B cell (primary cell): Measurements from ENCODE around the gene MRPL14. TPM values are rescaled to one million over a fixed set of nuclear protein-coding genes. Genes with fewer than 3 reads are reported as not detected.

Experiments used
- ATAC-seq: fragments of 200-7000 bp; cut with Tn5 transposase; one replicate; pipeline ENCODE4 v1.10.0; 2021; ENCODE audit warnings: low read depth, mild to moderate bottlenecking, moderate number of reproducible peaks, moderate library complexity
- CTCF ChIA-PET: fragments of 350-600 bp; sonication (Branson Sonifier 250); formaldehyde crosslinking; loops from one replicate; lab custom pipeline; 2021; ENCODE audit warnings: antibody characterized with exemption, inconsistent platforms; lab: Charles Lee
- POLR2A ChIA-PET: fragments of 350-600 bp; sonication (Branson Sonifier 250); formaldehyde crosslinking; loops from one replicate; lab custom pipeline; 2021; ENCODE audit warnings: antibody characterized with exemption; lab: Charles Lee
- DNase-seq: peaks from one replicate; pipeline ENCODE4 v3.0.0; 2013
- H2AFZ ChIP-seq: 2 replicates; pipeline ENCODE4 v1.6.1; 2012; ENCODE audit warnings: mild to moderate bottlenecking, low read depth, low read length; ENCODE audit not compliant: insufficient read depth, poor library complexity, severe bottlenecking
- H3K27ac ChIP-seq, 2 donors: 1 replicate in 1 of 2; 2 replicates in 1 of 2; pipeline ENCODE4 v1.5.1; 2012 to 2013; ENCODE audit warnings: low read length in 2 of 2, mild to moderate bottlenecking in 2 of 2, moderate library complexity in 1 of 2
- H3K27me3 ChIP-seq, 4 experiments: fragments of 200-600 bp in 1 of 4; sonication (generic) in 1 of 4; replicated peaks in 1 of 4; 1 replicate in 2 of 4; 2 replicates in 2 of 4; pipeline versions ENCODE4 v1.6.1 to v1.7.0; 2013 to 2016; ENCODE audit warnings: low read length in 3 of 4, mild to moderate bottlenecking in 2 of 4, mixed read lengths in 1 of 4, moderate library complexity in 1 of 4; ENCODE audit not compliant: insufficient read depth in 4 of 4, control insufficient read depth in 3 of 4; ENCODE audit errors: control extremely low read depth in 1 of 4
- H3K36me3 ChIP-seq, 2 experiments: replicated peaks in 1 of 2; 1 replicate in 1 of 2; 2 replicates in 1 of 2; pipeline versions ENCODE4 v1.6.1 to v1.7.1; 2013; ENCODE audit warnings: low read length in 1 of 2; ENCODE audit not compliant: insufficient read depth in 2 of 2, control insufficient read depth in 1 of 2; ENCODE audit errors: control extremely low read depth in 1 of 2, extremely low read depth in 1 of 2
- H3K4me1 ChIP-seq, 2 donors: fragments of 200-600 bp in 1 of 2; sonication (generic) in 1 of 2; 1 replicate in 1 of 2; 2 replicates in 1 of 2; pipeline versions ENCODE4 v1.5.1 to v1.6.1; 2013 to 2017; ENCODE audit warnings: low read length in 2 of 2; ENCODE audit not compliant: control insufficient read depth in 2 of 2, insufficient read depth in 2 of 2
- H3K4me2 ChIP-seq: replicated peaks from 2 replicates; pipeline ENCODE3; 2012; ENCODE audit warnings: mild to moderate bottlenecking, low read depth, low read length; ENCODE audit not compliant: poor library complexity, severe bottlenecking
- H3K4me3 ChIP-seq, 5 experiments: fragments of 200-600 bp in 1 of 5; sonication (generic) in 1 of 5; 1 replicate in 3 of 5; 2 replicates in 2 of 5; pipeline versions ENCODE4 v1.5.1 to v1.7.0; 2011 to 2016; ENCODE audit warnings: low read length in 4 of 5, mild to moderate bottlenecking in 4 of 5, low read depth in 2 of 5, control low read depth in 1 of 5, moderate library complexity in 1 of 5; ENCODE audit not compliant: insufficient read depth in 1 of 5; ENCODE audit errors: control extremely low read depth in 1 of 5, extremely low read depth in 1 of 5
- H3K79me2 ChIP-seq: fragments of 200-600 bp; sonication (generic); one replicate; pipeline ENCODE4 v1.6.0; 2016; ENCODE audit warnings: low read length; ENCODE audit not compliant: control insufficient read depth, insufficient read depth
- H3K9ac ChIP-seq: fragments of 200-600 bp; sonication (generic); 2 replicates; pipeline ENCODE4 v1.6.1; 2017; ENCODE audit warnings: mild to moderate bottlenecking, low read length, moderate library complexity
- H3K9me3 ChIP-seq, 3 donors: one replicate each; pipeline versions ENCODE4 v1.6.1 to v1.7.1; 2013; ENCODE audit warnings: low read length in 2 of 3; ENCODE audit not compliant: control insufficient read depth in 2 of 3, insufficient read depth in 1 of 3; ENCODE audit errors: control extremely low read depth in 1 of 3
- H4K20me1 ChIP-seq: 2 replicates; pipeline ENCODE4 v1.6.0; 2012; ENCODE audit warnings: mild to moderate bottlenecking, low read length; ENCODE audit not compliant: insufficient read depth, control insufficient read depth, poor library complexity, severe bottlenecking
- H3K27ac Mint-ChIP-seq: one replicate; pipeline ENCODE4 v1.8.0; 2021; ENCODE audit warnings: mixed read lengths
- H3K27me3 Mint-ChIP-seq: one replicate; pipeline ENCODE4 v1.8.0; 2021; ENCODE audit warnings: mixed read lengths
- H3K4me1 Mint-ChIP-seq: one replicate; pipeline ENCODE4 v1.8.0; 2021; ENCODE audit warnings: mixed read lengths
- H3K4me3 Mint-ChIP-seq: one replicate; pipeline ENCODE4 v1.8.0; 2021; ENCODE audit warnings: mixed read lengths
- H3K9me3 Mint-ChIP-seq: one replicate; pipeline ENCODE4 v1.8.0; 2022; ENCODE audit warnings: mixed read lengths; ENCODE audit not compliant: insufficient read depth
- EZH2 ChIP-seq: IDR thresholded peaks from 2 replicates; pipeline ENCODE4 v1.6.1; 2012; ENCODE audit warnings: borderline replicate concordance, low read depth, mild to moderate bottlenecking, moderate library complexity, low read length; ENCODE audit not compliant: insufficient read depth, poor library complexity, severe bottlenecking
- WGBS: methylation state at CpG from one replicate; pipeline ENCODE4 v1.1.5; 2013; ENCODE audit warnings: missing lambda C conversion rate; ENCODE audit not compliant: insufficient coverage; 5-methylcytosine and 5-hydroxymethylcytosine counted together
- intact Hi-C: fragments of 100-400 bp; cut with micrococcal nuclease; formaldehyde crosslinking; loops from one replicate; pipeline ENCODE4 v1.10.0; 2022
- polyA plus RNA-seq: library from polyadenylated mRNA; depleted of rRNA; stranded (reverse); fragments of >200 nt; gene quantifications from 2 replicates; pipeline ENCODE4 v1.2.3, GENCODE V29; 2012
- total RNA-seq, 2 donors: library from RNA; stranded (reverse); fragments of 120-200 nt in 1 of 2; gene quantifications; 1 replicate in 1 of 2; 2 replicates in 1 of 2; pipeline versions ENCODE4 v1.2.3 to v1.2.4, GENCODE V29; 2013 to 2022
- TF ChIP-seq, protein P1 (sequence below): fragments of 200-600 bp; IDR thresholded peaks from one replicate; pipeline ENCODE4 v1.8.0; 2022; ENCODE audit warnings: antibody characterized with exemption, mild to moderate bottlenecking

MRPL14 gene
- total and polyA plus RNA-seq, 2 donors (not counting 1 experiment from before 2014, with no cell fraction given), result 16.7 to 23.5 TPM

DNA sequence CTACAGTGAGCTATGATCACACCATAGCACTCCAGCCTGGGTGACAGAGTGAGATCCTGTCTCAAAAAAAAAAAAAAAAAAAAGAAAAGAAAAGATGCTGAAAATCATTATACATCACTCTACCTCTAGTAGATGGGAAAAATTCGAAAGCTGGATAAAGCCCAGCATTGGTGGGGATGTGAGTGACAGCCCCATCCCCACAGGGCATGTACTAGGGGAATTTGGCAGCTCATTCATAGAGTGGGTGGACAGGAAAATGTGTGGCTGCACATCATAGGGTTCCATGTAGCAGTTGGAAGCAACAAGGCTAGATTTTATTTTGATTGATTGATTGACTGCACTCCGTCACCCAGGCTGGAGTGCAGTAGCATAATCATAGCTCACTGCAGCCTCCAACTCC is 42.0 kb downstream of the MRPL14 start:
- Mint-ChIP-seq H3K27me3 (no peaks in the 10 kb centered on the region), H3K4me1 (no peaks in the 10 kb centered on the region), H3K4me3 (no peak overlapping the region), H3K27ac (no peak overlapping the region), H3K9me3 (no peaks in the 10 kb centered on the region)
- Histone ChIP-seq H3K9me3 (no peaks in the 10 kb centered on the region), H3K36me3 (no peaks in the 10 kb centered on the region), H3K27ac (no peak overlapping the region), H3K27me3 (no peaks in the 10 kb centered on the region), H3K4me1 (no peaks in the 10 kb centered on the region), H3K4me3 (no peak overlapping the region), H2AFZ (no peak overlapping the region), H3K9ac (no peak overlapping the region), H3K4me2 (no peak overlapping the region), H4K20me1 (no peaks in the 10 kb centered on the region), H3K79me2 (no peaks in the 10 kb centered on the region)
- TF ChIP-seq, protein P1, sequence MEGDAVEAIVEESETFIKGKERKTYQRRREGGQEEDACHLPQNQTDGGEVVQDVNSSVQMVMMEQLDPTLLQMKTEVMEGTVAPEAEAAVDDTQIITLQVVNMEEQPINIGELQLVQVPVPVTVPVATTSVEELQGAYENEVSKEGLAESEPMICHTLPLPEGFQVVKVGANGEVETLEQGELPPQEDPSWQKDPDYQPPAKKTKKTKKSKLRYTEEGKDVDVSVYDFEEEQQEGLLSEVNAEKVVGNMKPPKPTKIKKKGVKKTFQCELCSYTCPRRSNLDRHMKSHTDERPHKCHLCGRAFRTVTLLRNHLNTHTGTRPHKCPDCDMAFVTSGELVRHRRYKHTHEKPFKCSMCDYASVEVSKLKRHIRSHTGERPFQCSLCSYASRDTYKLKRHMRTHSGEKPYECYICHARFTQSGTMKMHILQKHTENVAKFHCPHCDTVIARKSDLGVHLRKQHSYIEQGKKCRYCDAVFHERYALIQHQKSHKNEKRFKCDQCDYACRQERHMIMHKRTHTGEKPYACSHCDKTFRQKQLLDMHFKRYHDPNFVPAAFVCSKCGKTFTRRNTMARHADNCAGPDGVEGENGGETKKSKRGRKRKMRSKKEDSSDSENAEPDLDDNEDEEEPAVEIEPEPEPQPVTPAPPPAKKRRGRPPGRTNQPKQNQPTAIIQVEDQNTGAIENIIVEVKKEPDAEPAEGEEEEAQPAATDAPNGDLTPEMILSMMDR, result no peak
- no peak for TF ChIP-seq EZH2
- CTCF ChIA-PET, result interaction anchor here (0.8 to 1.8 kb wide), 4 partner anchors 10 to 423 kb away, joined by 3 to 9 read pairs (median 3); no protein-coding TSS in a partner anchor
- no peak for DNase-seq
- intact Hi-C loops, result no loop called here
- no peak for ATAC-seq
- WGBS, result no CpG with 5 or more reads among the region's 2 CpGs
- POLR2A ChIA-PET, result interaction anchor here (0.7 kb wide), 1 partner anchor 328 kb away, joined by 6 read pairs; no protein-coding TSS in a partner anchor

DNA sequence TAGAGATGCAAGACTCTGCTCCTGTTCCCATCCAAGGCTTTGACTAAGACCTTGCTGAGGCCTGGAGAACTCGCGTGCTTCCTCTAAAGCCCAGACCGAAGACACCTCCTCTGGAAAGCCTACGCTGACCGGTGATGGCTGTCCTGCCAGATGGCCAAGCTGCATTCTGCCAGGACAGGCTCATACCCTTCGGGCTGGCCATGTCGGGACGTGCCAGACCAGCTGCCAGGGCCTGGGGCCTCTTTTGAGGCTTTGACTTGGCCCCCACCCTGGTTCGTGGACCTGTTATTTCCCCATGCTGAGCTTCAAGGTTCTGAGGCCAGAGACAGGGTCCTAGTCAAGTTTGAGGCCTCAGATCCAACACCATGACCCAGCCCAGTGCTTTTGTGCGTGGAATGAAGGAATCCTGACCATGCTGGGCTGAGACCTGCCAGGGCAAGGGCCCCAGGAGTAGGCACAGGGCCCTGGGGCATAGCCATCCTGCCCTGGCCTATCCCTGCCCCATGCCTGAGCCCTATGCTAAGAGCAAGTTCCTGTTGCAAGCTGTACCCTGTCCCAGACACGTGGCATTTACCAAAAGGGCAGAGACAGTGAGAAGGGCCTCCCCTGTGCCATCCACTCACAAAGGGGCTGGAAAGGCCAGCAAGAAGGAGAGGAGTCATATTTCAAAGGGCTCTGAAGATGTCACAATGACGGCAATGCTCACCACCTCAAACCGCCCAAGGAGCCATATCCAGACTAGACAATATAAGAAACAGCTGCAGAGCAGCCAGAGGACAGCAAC is 42.8 kb downstream of the MRPL14 start:
- DNase-seq, result no peak
- Histone ChIP-seq H4K20me1 (no peaks in the 10 kb centered on the region), H3K9me3 (no peaks in the 10 kb centered on the region), H3K4me1 (peaks cover 0 to 1% of the 10 kb centered on the region in 2 donors), H3K27ac (no peak overlapping the region), H3K9ac (no peak overlapping the region), H3K27me3 (no peaks in the 10 kb centered on the region), H3K4me2 (no peak overlapping the region), H2AFZ (no peak overlapping the region), H3K36me3 (no peaks in the 10 kb centered on the region), H3K79me2 (no peaks in the 10 kb centered on the region), H3K4me3 (no peak overlapping the region)
- no peaks in the 10 kb centered on the region for H3K4me1 Mint-ChIP-seq
- no peak overlapping the region for H3K4me3 Mint-ChIP-seq
- no peaks in the 10 kb centered on the region for H3K27me3 Mint-ChIP-seq
- intact Hi-C loops, result no loop called here
- ChIA-PET CTCF (interaction anchor here (0.8 to 1.8 kb wide), 4 partner anchors 9 to 422 kb away, joined by 3 to 9 read pairs (median 4); no protein-coding TSS in a partner anchor), POLR2A (interaction anchor here (0.7 kb wide), 1 partner anchor 327 kb away, joined by 6 read pairs; no protein-coding TSS in a partner anchor)
- 90% methylated on average over 10 of the region's 13 CpGs for WGBS
- H3K27ac Mint-ChIP-seq, result no peak overlapping the region
- H3K9me3 Mint-ChIP-seq, result no peaks in the 10 kb centered on the region
- ATAC-seq, result no peak
- TF ChIP-seq, protein P1, result no peak
- TF ChIP-seq EZH2, result no peak
